SH-SY5Y (cell line): ENCODE data around the gene MOK.

Experiments
- GATA2 ChIP-seq: IDR thresholded peaks from 2 replicates; pipeline ENCODE4 v1.6.1; 2011; ENCODE audit warnings: mild to moderate bottlenecking, low read depth, low read length
- GATA3 ChIP-seq: IDR thresholded peaks from 2 replicates; pipeline ENCODE4 v1.6.1; 2011; ENCODE audit warnings: low read depth, mild to moderate bottlenecking, low read length, moderate library complexity

GRCh38 chr14:102318781-102319276 is 13.9 kb upstream of the MOK start:
- TF ChIP-seq GATA2: no peak
- TF ChIP-seq GATA3: no peak
